ENCODE measurements around the gene ITIH1. TPM values are rescaled to one million over a fixed set of nuclear protein-coding genes. Genes with fewer than 3 reads are reported as not detected.

Gene ITIH1
- total RNA-seq, 1 donor from 2014 or later, result not detected

GRCh38 chr3:52739730-52740129, 37.7 kb upstream of the ITIH1 start:
- Mint-ChIP-seq H3K4me1 (ENCODE audit: unreplicated experiment) (no peaks in the 10 kb centered on the region), H3K4me3 (ENCODE audit: unreplicated experiment) (no peak overlapping the region), H3K27ac (ENCODE audit: unreplicated experiment) (no peak overlapping the region), H3K9me3 (ENCODE audit: unreplicated experiment) (no peaks in the 10 kb centered on the region), H3K27me3 (ENCODE audit: unreplicated experiment) (no peaks in the 10 kb centered on the region), H3K36me3 (ENCODE audit: unreplicated experiment) (peaks cover 41% of the 10 kb centered on the region)
- no peak for TF ChIP-seq CTCF (IDR thresholded peaks at IDR 0.05)
- DNase-seq (ENCODE audit: extremely low spot score, unreplicated experiment), result no peak

- TF ChIP-seq CTCF (IDR thresholded peaks at IDR 0.05), result peak; percentile 78
- H3K36me3 Mint-ChIP-seq (ENCODE audit: unreplicated experiment), result peaks cover 39% of the 10 kb centered on the region
- no peaks in the 10 kb centered on the region for H3K4me1 Mint-ChIP-seq (ENCODE audit: unreplicated experiment)
- no peaks in the 10 kb centered on the region for H3K27me3 Mint-ChIP-seq (ENCODE audit: unreplicated experiment)
- no peak overlapping the region for H3K27ac Mint-ChIP-seq (ENCODE audit: unreplicated experiment)
- DNase-seq (ENCODE audit: extremely low spot score, unreplicated experiment), result no peak
- no peaks in the 10 kb centered on the region for H3K9me3 Mint-ChIP-seq (ENCODE audit: unreplicated experiment)
- H3K4me3 Mint-ChIP-seq (ENCODE audit: unreplicated experiment), result no peak overlapping the region
Measured at GRCh38 chr3:52742418-52743041, 34.9 kb upstream of the ITIH1 start.

GRCh38 chr3:52743152-52743551, 34.2 kb upstream of the ITIH1 start:
- TF ChIP-seq CTCF (IDR thresholded peaks at IDR 0.05), result no peak
- DNase-seq (ENCODE audit: extremely low spot score, unreplicated experiment), result no peak
- Mint-ChIP-seq H3K4me1 (ENCODE audit: unreplicated experiment) (no peaks in the 10 kb centered on the region), H3K36me3 (ENCODE audit: unreplicated experiment) (peaks cover 39% of the 10 kb centered on the region), H3K9me3 (ENCODE audit: unreplicated experiment) (no peaks in the 10 kb centered on the region), H3K4me3 (ENCODE audit: unreplicated experiment) (no peak overlapping the region), H3K27me3 (ENCODE audit: unreplicated experiment) (no peaks in the 10 kb centered on the region), H3K27ac (ENCODE audit: unreplicated experiment) (no peak overlapping the region)

DNA sequence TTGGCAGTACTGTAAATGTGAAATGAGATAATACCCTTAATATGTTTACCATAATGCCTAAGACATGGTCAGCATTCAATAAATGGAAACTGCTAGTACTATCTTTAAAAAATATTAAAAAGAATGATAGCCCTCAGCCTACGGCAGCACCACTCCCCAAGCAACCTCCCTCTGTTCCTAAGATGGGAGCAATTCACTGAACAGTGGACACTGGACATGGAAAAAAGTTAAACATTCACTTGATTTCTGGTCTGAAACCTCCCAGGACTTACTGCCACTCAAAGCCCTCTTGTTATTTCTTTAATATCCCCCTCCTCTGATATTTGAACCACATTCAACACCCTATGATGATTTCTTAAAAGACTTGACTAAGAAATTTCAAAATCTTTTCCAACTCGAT, 33.7 kb upstream of the ITIH1 start:
- Mint-ChIP-seq H3K36me3 (ENCODE audit: unreplicated experiment) (peaks cover 43% of the 10 kb centered on the region), H3K27ac (ENCODE audit: unreplicated experiment) (no peak overlapping the region), H3K9me3 (ENCODE audit: unreplicated experiment) (no peaks in the 10 kb centered on the region), H3K4me3 (ENCODE audit: unreplicated experiment) (no peak overlapping the region), H3K27me3 (ENCODE audit: unreplicated experiment) (no peaks in the 10 kb centered on the region), H3K4me1 (ENCODE audit: unreplicated experiment) (no peaks in the 10 kb centered on the region)
- TF ChIP-seq CTCF (IDR thresholded peaks at IDR 0.05), result no peak
- no peak for DNase-seq (ENCODE audit: extremely low spot score, unreplicated experiment)

DNA sequence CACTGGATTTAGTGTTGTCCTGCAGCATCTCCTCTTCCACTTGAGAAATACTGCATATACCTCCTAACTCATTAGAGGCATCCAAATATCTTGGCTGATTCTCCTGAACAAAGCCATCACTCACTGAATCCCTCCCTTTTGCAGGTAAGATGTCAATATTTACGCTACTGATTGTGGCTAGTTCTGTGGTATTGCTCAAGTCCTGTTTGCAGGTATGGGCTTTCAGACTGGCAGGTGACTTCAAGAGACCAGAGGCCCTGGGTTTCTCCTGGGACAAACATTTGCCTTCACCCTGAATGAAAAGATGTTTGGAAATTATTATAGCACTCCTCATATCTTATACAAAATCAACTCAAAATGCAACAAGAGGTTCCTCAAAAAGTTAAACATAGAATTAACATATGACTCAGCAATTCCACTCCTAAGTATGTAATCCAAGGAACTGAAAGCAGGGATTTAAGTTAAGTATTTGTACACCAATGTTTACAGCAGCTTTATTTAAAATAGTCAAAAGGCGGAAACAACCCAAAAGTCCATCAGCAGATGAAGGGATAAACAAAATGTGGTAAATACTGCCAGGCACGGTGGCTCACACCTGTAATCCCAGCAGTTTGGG, 25.2 kb upstream of the ITIH1 start:
- no peaks in the 10 kb centered on the region for H3K4me1 Mint-ChIP-seq (ENCODE audit: unreplicated experiment)
- DNase-seq (ENCODE audit: extremely low spot score, unreplicated experiment), result no peak
- H3K27ac Mint-ChIP-seq (ENCODE audit: unreplicated experiment), result peak overlapping the region; percentile 7
- no peak overlapping the region for H3K4me3 Mint-ChIP-seq (ENCODE audit: unreplicated experiment)
- TF ChIP-seq CTCF (IDR thresholded peaks at IDR 0.05), result no peak
- H3K36me3 Mint-ChIP-seq (ENCODE audit: unreplicated experiment), result peaks cover 49% of the 10 kb centered on the region
- H3K9me3 Mint-ChIP-seq (ENCODE audit: unreplicated experiment), result peaks cover 7% of the 10 kb centered on the region
- H3K27me3 Mint-ChIP-seq (ENCODE audit: unreplicated experiment), result no peaks in the 10 kb centered on the region
